ENCODE measurements around the gene SAMHD1. TPM values are rescaled to one million over a fixed set of nuclear protein-coding genes. Genes with fewer than 3 reads are reported as not detected.
A peak's percentile ranks its signal among the peaks of the same experiment; 100 is the strongest.

The SAMHD1 gene
- total and polyA plus RNA-seq, 2 of the 13 experiments (the other 11 are each of a cell fraction or from before 2014, with no cell fraction given) = 16.9 to 43.5 TPM

DNA sequence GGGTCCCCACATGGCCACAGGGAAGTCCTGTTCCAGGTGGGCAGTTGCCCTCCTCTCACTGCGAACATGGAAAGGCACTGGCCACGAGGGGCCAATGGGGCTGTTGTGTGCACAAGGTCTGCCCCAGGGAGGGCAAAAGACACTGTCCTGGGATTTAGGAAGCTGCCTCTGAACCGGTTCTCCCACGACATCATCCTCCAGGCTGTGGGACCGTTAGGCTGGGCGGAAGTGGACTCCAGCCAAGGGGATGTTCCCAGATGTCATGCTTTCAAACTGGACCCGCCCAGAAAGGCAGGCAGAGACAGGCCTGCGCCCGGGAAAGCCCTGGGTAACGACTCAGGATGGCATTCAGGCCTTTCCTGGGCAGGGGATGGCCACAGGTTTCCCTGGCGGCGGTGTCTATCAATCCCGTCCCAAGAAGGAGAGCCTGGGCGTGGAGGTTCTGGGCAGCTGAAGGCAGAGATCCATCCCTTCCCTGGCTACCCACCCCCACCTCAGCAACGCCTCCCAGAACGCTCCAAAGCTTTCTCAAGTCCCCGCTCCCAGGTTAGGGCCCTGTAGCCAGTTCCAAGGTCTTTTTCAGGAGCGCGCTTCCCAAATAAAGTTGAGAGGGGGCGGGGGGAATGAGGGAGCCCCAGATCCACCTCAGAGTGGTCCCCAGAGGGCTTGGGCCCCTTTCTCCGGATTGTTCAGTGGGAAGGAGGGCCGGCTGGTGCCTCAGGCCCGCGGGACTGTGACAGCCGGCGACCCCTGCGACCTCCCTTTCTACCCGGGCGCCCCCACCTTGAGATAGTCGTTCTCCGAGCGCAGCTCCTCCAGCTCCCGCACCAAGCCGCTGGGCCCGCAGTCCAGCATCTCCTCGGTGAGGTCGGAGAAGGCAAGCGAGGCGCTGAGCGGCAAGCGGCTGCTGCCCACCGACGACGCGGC, 89.4 kb downstream of the SAMHD1 start (continued):
- TF ChIP-seq, protein P1, sequence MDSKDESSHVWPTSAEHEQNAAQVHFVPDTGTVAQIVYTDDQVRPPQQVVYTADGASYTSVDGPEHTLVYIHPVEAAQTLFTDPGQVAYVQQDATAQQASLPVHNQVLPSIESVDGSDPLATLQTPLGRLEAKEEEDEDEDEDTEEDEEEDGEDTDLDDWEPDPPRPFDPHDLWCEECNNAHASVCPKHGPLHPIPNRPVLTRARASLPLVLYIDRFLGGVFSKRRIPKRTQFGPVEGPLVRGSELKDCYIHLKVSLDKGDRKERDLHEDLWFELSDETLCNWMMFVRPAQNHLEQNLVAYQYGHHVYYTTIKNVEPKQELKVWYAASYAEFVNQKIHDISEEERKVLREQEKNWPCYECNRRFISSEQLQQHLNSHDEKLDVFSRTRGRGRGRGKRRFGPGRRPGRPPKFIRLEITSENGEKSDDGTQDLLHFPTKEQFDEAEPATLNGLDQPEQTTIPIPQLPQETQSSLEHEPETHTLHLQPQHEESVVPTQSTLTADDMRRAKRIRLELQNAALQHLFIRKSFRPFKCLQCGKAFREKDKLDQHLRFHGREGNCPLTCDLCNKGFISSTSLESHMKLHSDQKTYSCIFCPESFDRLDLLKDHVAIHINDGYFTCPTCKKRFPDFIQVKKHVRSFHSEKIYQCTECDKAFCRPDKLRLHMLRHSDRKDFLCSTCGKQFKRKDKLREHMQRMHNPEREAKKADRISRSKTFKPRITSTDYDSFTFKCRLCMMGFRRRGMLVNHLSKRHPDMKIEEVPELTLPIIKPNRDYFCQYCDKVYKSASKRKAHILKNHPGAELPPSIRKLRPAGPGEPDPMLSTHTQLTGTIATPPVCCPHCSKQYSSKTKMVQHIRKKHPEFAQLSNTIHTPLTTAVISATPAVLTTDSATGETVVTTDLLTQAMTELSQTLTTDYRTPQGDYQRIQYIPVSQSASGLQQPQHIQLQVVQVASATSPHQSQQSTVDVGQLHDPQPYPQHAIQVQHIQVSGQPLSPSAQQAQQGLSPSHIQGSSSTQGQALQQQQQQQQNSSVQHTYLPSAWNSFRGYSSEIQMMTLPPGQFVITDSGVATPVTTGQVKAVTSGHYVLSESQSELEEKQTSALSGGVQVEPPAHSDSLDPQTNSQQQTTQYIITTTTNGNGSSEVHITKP (CRISPR knock-in tag; IDR thresholded peaks at IDR 0.05; ENCODE audit: low read depth) = peak; percentile 48; the same call in 1 of the 2 replicates
- TF ChIP-seq PAX8 (CRISPR knock-in tag; IDR thresholded peaks at IDR 0.05; ENCODE audit: borderline replicate concordance) (no peak), ZNF709 (CRISPR knock-in tag; IDR thresholded peaks at IDR 0.05) (0 out of 2 replicates have a peak, but pooled peaks have one; percentile 65), NAIF1 (CRISPR knock-in tag; IDR thresholded peaks at IDR 0.05; ENCODE audit: borderline replicate concordance) (no peak), ZNF629 (CRISPR knock-in tag; conservative IDR thresholded peaks at IDR 0.05) (no peak; the same call in 1 of the 2 replicates), RBFOX2 (IDR thresholded peaks at IDR 0.05; ENCODE audit: low read depth, low read length) (peak; percentile 43; the same call in 1 of the 2 replicates), KLF6 (CRISPR knock-in tag; IDR thresholded peaks at IDR 0.05) (peak; percentile 54), MAF1 (CRISPR knock-in tag; IDR thresholded peaks at IDR 0.05; ENCODE audit: borderline replicate concordance) (no peak; the same call in 1 of the 2 replicates), ZBTB42 (CRISPR knock-in tag; IDR thresholded peaks at IDR 0.05) (no peak), ZFYVE20 (CRISPR knock-in tag; IDR thresholded peaks at IDR 0.05; ENCODE audit: borderline replicate concordance, low read depth) (no peak), POLR2A (IDR thresholded peaks at IDR 0.05; ENCODE audit: insufficient read depth in 1 of 2, low read depth in 2 of 2, low read length in 2 of 2) (peak; percentile 83 to 86)
- TF ChIP-seq, protein P2, sequence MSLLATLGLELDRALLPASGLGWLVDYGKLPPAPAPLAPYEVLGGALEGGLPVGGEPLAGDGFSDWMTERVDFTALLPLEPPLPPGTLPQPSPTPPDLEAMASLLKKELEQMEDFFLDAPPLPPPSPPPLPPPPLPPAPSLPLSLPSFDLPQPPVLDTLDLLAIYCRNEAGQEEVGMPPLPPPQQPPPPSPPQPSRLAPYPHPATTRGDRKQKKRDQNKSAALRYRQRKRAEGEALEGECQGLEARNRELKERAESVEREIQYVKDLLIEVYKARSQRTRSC (CRISPR knock-in tag; IDR thresholded peaks at IDR 0.05; ENCODE audit: low read depth) = no peak
- TF ChIP-seq, protein P3, sequence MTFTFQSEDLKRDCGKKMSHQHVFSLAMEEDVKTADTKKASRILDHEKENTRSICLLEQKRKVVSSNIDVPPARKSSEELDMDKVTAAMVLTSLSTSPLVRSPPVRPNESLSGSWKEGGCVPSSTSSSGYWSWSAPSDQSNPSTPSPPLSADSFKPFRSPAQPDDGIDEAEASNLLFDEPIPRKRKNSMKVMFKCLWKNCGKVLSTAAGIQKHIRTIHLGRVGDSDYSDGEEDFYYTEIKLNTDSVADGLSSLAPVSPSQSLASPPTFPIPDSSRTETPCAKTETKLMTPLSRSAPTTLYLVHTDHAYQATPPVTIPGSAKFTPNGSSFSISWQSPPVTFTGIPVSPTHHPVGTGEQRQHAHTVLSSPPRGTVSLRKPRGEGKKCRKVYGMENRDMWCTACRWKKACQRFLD (CRISPR knock-in tag; IDR thresholded peaks at IDR 0.05; ENCODE audit: borderline replicate concordance) = 0 out of 2 replicates have a peak, but pooled peaks have one; percentile 16
- TF ChIP-seq, protein P4, sequence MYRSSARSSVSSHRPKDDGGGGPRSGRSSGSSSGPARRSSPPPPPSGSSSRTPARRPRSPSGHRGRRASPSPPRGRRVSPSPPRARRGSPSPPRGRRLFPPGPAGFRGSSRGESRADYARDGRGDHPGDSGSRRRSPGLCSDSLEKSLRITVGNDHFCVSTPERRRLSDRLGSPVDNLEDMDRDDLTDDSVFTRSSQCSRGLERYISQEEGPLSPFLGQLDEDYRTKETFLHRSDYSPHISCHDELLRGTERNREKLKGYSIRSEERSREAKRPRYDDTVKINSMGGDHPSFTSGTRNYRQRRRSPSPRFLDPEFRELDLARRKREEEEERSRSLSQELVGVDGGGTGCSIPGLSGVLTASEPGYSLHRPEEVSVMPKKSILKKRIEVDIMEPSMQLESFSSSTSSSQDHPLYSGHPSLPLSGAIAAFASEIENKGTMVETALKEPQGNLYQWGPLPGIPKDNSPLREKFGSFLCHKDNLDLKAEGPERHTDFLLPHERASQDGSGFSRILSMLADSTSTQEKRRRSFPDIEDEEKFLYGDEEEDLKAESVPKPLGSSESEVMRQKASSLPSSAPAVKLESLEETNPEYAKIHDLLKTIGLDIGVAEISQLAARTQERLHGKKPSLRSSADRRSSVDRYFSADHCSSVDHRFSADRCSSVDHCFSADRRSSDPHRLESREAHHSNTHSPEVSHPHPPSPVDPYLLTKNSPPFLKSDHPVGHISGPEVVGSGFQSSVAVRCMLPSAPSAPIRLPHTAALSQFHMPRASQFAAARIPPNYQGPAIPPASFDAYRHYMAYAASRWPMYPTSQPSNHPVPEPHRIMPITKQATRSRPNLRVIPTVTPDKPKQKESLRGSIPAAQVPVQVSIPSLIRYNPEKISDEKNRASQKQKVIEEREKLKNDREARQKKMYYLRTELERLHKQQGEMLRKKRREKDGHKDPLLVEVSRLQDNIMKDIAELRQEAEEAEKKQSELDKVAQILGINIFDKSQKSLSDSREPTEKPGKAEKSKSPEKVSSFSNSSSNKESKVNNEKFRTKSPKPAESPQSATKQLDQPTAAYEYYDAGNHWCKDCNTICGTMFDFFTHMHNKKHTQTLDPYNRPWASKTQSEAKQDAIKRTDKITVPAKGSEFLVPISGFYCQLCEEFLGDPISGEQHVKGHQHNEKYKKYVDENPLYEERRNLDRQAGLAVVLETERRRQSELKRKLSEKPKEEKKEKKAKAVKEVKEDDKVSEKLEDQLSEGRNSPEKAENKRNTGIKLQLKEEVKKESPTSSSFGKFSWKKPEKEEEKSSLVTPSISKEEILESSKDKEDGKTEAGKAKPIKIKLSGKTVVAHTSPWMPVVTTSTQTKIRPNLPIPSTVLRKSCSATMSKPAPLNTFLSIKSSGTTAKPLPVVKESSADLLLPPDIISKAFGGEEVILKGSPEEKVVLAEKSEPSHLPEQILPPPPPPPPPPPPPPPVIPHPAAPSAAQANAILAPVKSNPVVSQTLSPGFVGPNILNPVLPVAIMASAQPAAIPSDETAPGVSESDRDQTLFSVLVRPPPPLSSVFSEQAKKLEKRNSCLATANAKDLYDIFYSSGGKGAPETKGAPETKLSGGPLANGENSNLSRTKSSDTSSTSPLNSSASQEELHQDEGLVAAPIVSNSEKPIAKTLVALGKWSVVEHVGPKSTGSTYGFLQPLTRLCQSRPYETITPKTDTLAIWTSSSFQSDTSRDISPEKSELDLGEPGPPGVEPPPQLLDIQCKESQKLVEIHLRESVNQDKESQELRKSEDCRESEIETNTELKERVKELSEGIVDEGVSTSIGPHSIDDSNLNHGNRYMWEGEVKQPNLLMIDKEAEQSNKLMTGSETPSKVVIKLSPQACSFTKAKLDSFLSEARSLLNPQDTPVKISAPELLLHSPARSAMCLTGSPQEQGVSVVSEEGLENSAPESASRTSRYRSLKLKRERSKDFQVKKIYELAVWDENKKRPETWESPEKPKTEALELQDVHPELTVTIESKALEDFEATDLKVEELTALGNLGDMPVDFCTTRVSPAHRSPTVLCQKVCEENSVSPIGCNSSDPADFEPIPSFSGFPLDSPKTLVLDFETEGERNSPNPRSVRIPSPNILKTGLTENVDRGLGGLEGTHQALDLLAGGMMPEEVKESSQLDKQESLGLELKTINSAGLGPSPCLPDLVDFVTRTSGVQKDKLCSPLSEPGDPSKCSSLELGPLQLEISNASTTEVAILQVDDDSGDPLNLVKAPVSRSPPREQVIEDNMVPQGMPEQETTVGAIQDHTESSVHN (CRISPR knock-in tag; IDR thresholded peaks at IDR 0.05) = no peak
